Astrocyte of the spinal cord (primary cell): Measurements from ENCODE around the gene SIX6.
"Not testable (repeated sequence)": the region's sequence is repeated elsewhere in the genome, so short reads cannot be mapped to it uniquely, and the experiment has no call there.

Source experiments
- DNase-seq: peaks from one replicate; pipeline ENCODE4 v3.0.0; 2011; ENCODE audit warnings: low read depth, low spot score
- H3K4me3 ChIP-seq: 2 replicates; pipeline ENCODE4 v1.5.1; 2011; ENCODE audit warnings: low read depth, mild to moderate bottlenecking, low read length, moderate library complexity
- CTCF ChIP-seq: IDR thresholded peaks from 2 replicates; pipeline ENCODE4 v1.5.1; 2012; ENCODE audit warnings: low read depth, mild to moderate bottlenecking, low read length, inconsistent platforms
- in situ Hi-C: cut with HindIII; loops from 2 replicates; pipeline ENCODE4 v1.10.0; 2017; ENCODE audit warnings: low sequenced_read_pairs

The SIX6 gene

GRCh38 chr14:60508707-60509437 lies at the start of gene SIX6:
SIX6 (plus strand) TSS chr14:60509146; CDS start chr14:60509399, 253 bp downstream.
- in situ Hi-C loops: no loop called here
- TF ChIP-seq CTCF: no peak
- H3K4me3 ChIP-seq: no peak within 1 kb of the TSS
- DNase-seq: no peak

DNA sequence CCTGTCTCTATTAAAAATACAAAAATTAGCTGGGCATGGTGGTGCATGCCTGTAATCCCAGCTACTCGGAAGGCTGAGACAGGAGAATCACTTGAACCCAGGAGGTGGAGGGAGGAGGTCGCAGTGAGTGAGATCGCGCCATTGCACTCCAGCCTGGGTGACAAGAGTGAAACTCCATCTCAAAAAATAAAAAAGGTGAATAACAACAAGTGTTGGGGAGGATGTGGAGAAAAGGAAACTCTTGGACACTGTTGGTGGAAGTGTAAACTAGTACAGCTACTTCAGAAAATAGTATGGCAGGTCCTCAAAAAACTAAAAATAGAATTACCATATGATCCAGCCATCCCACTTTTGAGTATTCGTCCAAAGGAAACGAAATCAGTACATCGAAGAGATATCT lies 28.7 kb upstream of the SIX6 start:
- DNase-seq, H3K4me3 ChIP-seq, in situ Hi-C loops: not testable (repeated sequence)

DNA sequence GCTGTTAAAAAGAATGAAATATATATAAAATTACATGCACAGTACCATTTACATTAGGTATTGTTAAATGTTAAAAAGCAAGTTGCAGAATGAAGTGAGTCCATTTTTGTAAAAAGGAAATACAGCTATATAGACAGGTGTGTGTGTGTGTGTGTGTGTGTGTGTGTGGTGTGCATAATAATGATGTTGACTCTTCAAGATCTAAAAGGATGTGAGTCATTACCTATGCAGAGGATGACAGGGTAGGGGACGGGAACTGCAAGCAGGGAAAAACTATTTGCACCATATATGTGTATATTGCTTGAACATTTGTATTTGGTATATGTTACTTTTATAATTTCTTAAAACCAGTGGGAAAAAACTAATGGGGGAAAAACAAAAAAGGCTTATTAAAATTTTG lies 26.2 kb upstream of the SIX6 start:
- TF ChIP-seq CTCF: no peak
- no peak overlapping the region for H3K4me3 ChIP-seq
- DNase-seq: peak; percentile 29
- in situ Hi-C loops: no loop called here

DNA sequence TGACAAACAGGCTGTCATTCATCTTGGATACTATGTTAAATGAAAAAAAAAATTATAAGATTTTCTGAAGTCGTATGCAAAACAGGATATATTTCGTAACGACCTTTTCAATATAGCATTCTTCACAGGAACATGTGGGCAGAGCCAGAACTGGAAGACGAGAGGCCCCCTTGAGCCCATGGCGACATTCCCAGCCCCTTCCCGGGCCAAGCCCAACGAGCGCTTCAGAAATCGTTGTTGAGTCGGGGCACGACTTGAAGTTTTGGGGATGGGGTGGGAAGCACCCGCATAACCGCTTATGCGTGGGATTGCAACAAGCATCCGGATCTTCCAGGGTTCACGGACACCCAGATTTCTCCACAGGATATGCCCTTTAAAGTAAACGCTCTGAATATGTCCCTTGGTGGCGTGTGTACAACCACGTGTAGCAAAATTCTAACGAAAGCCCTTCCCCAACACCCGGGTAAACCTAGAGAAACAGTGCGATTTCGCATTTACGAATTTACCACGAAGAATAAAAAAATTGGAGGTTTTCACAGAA lies 23.8 kb upstream of the SIX6 start:
- no peak for TF ChIP-seq CTCF

GRCh38 chr14:60485598-60486251 lies 23.2 kb upstream of the SIX6 start, which contains the start of gene C14orf39:
C14orf39 (minus strand) TSS chr14:60486063; CDS start chr14:60485078, 985 bp downstream.
- no peak for TF ChIP-seq CTCF
- in situ Hi-C loops: no loop called here
- H3K4me3 ChIP-seq: peak within 1 kb of the TSS; percentile 52
- DNase-seq: peak; percentile 63

More for the DNA sequence above, 23.8 kb upstream of the SIX6 start:
- peak overlapping the region; percentile 52 for H3K4me3 ChIP-seq
- in situ Hi-C loops: no loop called here
- no peak for DNase-seq

DNA sequence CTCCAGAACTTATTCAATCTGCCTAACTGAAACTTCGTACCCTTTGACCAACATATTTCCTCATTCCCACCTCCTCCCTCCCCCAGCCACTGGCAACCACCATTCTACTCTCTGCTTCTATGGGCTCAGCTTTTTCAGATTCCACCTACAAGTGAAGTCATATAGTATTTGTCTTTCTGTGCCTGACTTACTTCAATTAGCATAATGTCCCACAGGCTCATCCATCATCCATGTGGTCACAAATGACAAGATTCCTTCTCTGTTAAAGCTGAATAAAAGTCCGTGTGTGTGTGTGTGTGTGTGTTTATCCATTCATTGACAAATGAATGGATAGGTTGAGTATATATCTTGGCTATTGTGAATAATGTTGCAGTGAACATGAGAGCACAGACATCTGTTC lies 21.7 kb upstream of the SIX6 start:
- in situ Hi-C loops: no loop called here
- no peak for TF ChIP-seq CTCF
- no peak overlapping the region for H3K4me3 ChIP-seq
- no peak for DNase-seq

GRCh38 chr14:60488175-60488574 lies 20.8 kb upstream of the SIX6 start:
- in situ Hi-C loops: no loop called here
- TF ChIP-seq CTCF: no peak
- H3K4me3 ChIP-seq: no peak overlapping the region
- no peak for DNase-seq
